ENCODE data around the gene EEIG2. TPM values are rescaled to one million over a fixed set of nuclear protein-coding genes. Genes with fewer than 3 reads are reported as not detected.
A peak's percentile ranks its signal among the peaks of the same experiment; 100 is the strongest.

EEIG2 gene
- 10 to 100 TPM; 14.8 to 24.6 TPM for total RNA-seq
- polyA plus RNA-seq, result 1 to 10 TPM; 3.7 to 4.7 TPM
- long read RNA-seq, donor 1, full-length matches to known transcripts, result 8 of 8 reads
- long read RNA-seq, donor 1, partial matches to known transcripts, result 0 of 8 reads
- long read RNA-seq, donor 1, other reads (novel, unspliced or antisense), result 0 of 8 reads
- long read RNA-seq, donor 2, full-length matches to known transcripts, result 2 of 2 reads
- long read RNA-seq, donor 2, partial matches to known transcripts, result 0 of 2 reads
- long read RNA-seq, donor 2, other reads (novel, unspliced or antisense), result 0 of 2 reads
- long read RNA-seq, donor 3, full-length matches to known transcripts, result 2 of 2 reads
- long read RNA-seq, donor 3, partial matches to known transcripts, result 0 of 2 reads
- long read RNA-seq, donor 3, other reads (novel, unspliced or antisense), result 0 of 2 reads
- long read RNA-seq, donor 4, full-length matches to known transcripts, result 4 of 4 reads
- long read RNA-seq, donor 4, partial matches to known transcripts, result 0 of 4 reads
- long read RNA-seq, donor 4, other reads (novel, unspliced or antisense), result 0 of 4 reads
- long read RNA-seq, donor 5, full-length matches to known transcripts, result 2 of 2 reads
- long read RNA-seq, donor 5, partial matches to known transcripts, result 0 of 2 reads
- long read RNA-seq, donor 5, other reads (novel, unspliced or antisense), result 0 of 2 reads

DNA sequence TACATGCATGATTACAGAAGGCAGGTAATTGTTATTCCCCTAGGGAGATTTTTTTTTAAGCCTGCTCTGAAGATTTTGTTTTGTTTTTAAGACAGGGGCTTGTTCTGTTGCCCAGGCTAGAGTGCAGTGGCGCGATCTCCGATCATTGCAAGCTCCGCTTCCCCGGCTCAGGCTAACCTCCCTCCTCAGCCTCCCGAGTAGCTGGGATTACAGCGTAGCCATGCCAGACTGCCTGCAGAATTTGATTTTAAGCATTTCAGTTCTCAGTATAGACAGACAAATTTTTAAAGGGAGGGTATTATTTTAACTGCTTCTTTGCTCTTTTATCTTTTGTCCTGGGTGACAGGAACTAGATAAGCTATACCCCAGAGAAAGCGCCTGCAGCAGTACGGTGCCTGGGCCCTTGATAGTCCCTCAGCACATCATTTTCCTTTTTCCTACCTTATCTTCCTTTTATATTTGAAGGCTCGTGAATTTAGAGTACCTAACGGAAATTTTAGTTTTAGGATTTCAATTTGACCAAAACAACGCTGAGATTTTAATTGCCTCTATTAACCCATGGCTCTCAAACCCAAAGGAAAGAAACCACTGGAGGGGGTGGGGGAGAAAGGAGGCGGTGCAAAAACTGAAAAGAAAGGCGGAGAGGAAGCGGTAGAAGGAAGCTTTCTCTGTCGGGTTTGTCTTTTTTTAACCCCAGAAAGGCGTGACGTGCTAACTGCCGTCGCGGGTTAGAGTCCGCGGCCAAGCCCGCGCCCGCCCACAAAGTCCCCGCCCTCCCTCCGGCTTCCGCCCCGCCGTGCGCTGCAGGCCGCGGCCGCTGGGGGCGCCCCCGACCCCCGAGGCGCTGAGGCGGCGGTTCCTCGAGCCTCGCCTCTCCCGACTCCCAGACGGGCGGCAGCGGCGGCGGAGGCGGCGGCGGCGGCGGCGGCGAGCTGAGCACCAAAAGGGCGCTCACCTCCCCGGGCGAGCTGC, at the start of gene EEIG2:
Gene EEIG2, plus strand, starts transcription at position 886 of the 972 bp plus-strand sequence. CDS start 329 bp downstream, outside the sequence.
- H3K4me1 ChIP-seq (ENCODE audit: control insufficient read depth in 5 of 5, insufficient read depth in 5 of 5, low read length in 5 of 5), result peaks cover 2 to 32% (median 9%) of the 10 kb centered on the region in 5 donors
- peak within 1 kb of the TSS; percentile 48 to 91 for H3K9ac ChIP-seq (ENCODE audit: insufficient read depth in 1 of 2, low read length in 2 of 2)
- no peaks in the 10 kb centered on the region for H3K9me3 ChIP-seq (ENCODE audit: control insufficient read depth in 4 of 4, insufficient read depth in 3 of 4, low read length in 3 of 4)
- no peaks in the 10 kb centered on the region for H3K27me3 ChIP-seq (ENCODE audit: control insufficient read depth in 3 of 3, insufficient read depth in 3 of 3, low read length in 2 of 3)
- H3K36me3 ChIP-seq (ENCODE audit: control insufficient read depth in 4 of 4, insufficient read depth in 4 of 4, low read length in 4 of 4), result no peaks in the 10 kb centered on the region
- peak; percentile 95 for ATAC-seq (ENCODE audit: insufficient read depth, low FRiP score)
- TF ChIP-seq CTCF (IDR thresholded peaks at IDR 0.05; ENCODE audit: control extremely low read depth, extremely low read depth), result peak; percentile 44
- peak; percentile 94 to 96 (median 95) for DNase-seq
- H3K27ac ChIP-seq (ENCODE audit: low read depth in 1 of 2, low read length in 1 of 2), result peak within 1 kb of the TSS; percentile 63 to 81
- H3K4me3 ChIP-seq, result peak within 1 kb of the TSS; percentile 81
- 14 to 17% methylated on average over 43 to 59 of the region's 59 CpGs for WGBS, 2 donors

- Histone ChIP-seq H3K36me3 (ENCODE audit: control insufficient read depth in 4 of 4, insufficient read depth in 4 of 4, low read length in 4 of 4) (no peaks in the 10 kb centered on the region), H3K4me1 (ENCODE audit: control insufficient read depth in 5 of 5, insufficient read depth in 5 of 5, low read length in 5 of 5) (no peaks in the 10 kb centered on the region), H3K27ac (ENCODE audit: low read depth in 1 of 2, low read length in 1 of 2) (no peak overlapping the region), H3K9ac (ENCODE audit: insufficient read depth in 1 of 2, low read length in 2 of 2) (no peak overlapping the region), H3K4me3 (no peak overlapping the region), H3K27me3 (ENCODE audit: control insufficient read depth in 3 of 3, insufficient read depth in 3 of 3, low read length in 2 of 3) (no peaks in the 10 kb centered on the region), H3K9me3 (ENCODE audit: control insufficient read depth in 4 of 4, insufficient read depth in 3 of 4, low read length in 3 of 4) (no peaks in the 10 kb centered on the region)
- no peak for ATAC-seq (ENCODE audit: insufficient read depth, low FRiP score)
- TF ChIP-seq CTCF (IDR thresholded peaks at IDR 0.05; ENCODE audit: control extremely low read depth, extremely low read depth), result no peak
- DNase-seq, result peak in 1 of 3 donors; percentile 13
- 57 to 68% methylated on average over 3 of the region's 3 CpGs for WGBS, 2 donors
Measured at GRCh38 chr1:108511764-108512163, 48.1 kb upstream of the EEIG2 start.

DNA sequence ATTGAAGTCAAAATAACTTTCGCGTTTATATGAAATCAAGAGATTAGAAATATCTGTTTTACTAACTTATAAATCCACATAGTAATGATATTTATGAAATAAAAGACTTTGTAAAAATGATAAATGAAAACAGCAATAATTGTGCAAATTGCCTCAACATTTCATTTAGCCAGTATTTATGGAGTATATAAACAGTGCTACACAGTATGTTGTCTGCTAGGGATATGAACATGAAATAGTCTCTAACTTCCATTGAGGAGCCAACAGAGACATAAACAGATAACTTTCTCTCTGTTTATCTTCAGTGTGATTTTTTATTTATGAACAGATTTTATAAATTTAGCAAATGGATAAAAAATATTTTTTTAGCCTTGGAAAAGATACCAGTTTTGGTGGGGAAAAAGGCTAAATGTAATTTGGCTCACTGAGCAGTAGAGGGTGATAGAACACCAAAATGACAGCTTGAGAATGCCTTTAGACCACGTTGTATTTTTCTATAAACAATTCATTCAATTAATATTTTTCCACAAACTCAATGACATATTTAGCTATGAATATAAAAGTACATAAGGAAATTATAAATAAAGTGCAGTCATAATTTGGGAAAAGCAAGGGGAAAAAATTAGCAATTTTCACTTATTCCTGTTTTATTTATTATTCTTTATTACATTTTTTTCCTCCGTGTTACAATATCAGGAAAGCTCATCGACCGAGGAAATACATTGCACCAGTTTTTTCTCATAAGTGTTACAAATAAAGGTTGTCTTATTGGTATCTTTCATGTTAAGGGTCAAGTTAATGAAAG, 47.5 kb upstream of the EEIG2 start:
- peak in 2 of 3 donors; percentile 68 to 72 for DNase-seq
- TF ChIP-seq CTCF (IDR thresholded peaks at IDR 0.05; ENCODE audit: control extremely low read depth, extremely low read depth), result peak; percentile 91
- Histone ChIP-seq H3K27me3 (ENCODE audit: control insufficient read depth in 3 of 3, insufficient read depth in 3 of 3, low read length in 2 of 3) (no peaks in the 10 kb centered on the region), H3K9me3 (ENCODE audit: control insufficient read depth in 4 of 4, insufficient read depth in 3 of 4, low read length in 3 of 4) (no peaks in the 10 kb centered on the region), H3K9ac (ENCODE audit: insufficient read depth in 1 of 2, low read length in 2 of 2) (no peak overlapping the region), H3K36me3 (ENCODE audit: control insufficient read depth in 4 of 4, insufficient read depth in 4 of 4, low read length in 4 of 4) (no peaks in the 10 kb centered on the region), H3K4me1 (ENCODE audit: control insufficient read depth in 5 of 5, insufficient read depth in 5 of 5, low read length in 5 of 5) (no peaks in the 10 kb centered on the region), H3K4me3 (no peak overlapping the region), H3K27ac (ENCODE audit: low read depth in 1 of 2, low read length in 1 of 2) (no peak overlapping the region)
- WGBS, 2 donors, result 54 to 69% methylated on average over 6 of the region's 6 CpGs
- no peak for ATAC-seq (ENCODE audit: insufficient read depth, low FRiP score)
